Suprapubic skin (tissue), 3 donors: Measurements from ENCODE around the gene OCRL.

ENCODE experiments used
- EP300 ChIP-seq: sonication (generic); formaldehyde crosslinking; IDR thresholded peaks from one replicate; pipeline ENCODE4 v1.6.1; 2017; ENCODE audit warnings: antibody characterized with exemption
- POLR2A ChIP-seq, 2 donors: fragments of 450-650 bp; IDR thresholded peaks; one replicate each; pipeline ENCODE4 v1.6.1; 2017; ENCODE audit warnings: antibody characterized with exemption in 2 of 2, mild to moderate bottlenecking in 2 of 2, moderate library complexity in 2 of 2
- TF ChIP-seq, protein P1 (sequence below), 2 donors: fragments of 200-600 bp in 1 of 2; fragments of 450-650 bp in 1 of 2; sonication (generic) in 1 of 2; IDR thresholded peaks; one replicate each; pipeline ENCODE4 v1.5.1; 2016 to 2019; ENCODE audit warnings: antibody characterized with exemption in 2 of 2, mild to moderate bottlenecking in 1 of 2, moderate library complexity in 1 of 2

DNA sequence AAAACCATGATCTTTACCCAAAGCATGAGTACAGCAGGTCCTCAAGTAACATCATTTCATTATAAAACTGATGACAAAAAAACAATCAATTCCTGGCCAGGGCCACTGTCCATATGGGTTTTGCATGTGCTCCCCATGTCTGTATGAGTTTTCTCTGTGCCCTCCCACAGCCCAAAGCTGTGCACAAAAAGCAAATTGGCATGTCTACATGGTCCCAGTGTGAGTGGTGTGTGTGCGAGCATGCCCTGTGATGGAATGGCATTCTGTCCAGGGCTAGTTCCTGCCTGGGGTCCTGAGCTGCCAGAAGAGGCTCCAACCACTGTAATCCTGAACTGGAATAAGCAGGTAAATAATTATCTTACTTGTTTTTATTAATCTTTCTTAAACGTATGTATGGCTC is 45.2 kb upstream of the OCRL start:
- TF ChIP-seq, protein P1, sequence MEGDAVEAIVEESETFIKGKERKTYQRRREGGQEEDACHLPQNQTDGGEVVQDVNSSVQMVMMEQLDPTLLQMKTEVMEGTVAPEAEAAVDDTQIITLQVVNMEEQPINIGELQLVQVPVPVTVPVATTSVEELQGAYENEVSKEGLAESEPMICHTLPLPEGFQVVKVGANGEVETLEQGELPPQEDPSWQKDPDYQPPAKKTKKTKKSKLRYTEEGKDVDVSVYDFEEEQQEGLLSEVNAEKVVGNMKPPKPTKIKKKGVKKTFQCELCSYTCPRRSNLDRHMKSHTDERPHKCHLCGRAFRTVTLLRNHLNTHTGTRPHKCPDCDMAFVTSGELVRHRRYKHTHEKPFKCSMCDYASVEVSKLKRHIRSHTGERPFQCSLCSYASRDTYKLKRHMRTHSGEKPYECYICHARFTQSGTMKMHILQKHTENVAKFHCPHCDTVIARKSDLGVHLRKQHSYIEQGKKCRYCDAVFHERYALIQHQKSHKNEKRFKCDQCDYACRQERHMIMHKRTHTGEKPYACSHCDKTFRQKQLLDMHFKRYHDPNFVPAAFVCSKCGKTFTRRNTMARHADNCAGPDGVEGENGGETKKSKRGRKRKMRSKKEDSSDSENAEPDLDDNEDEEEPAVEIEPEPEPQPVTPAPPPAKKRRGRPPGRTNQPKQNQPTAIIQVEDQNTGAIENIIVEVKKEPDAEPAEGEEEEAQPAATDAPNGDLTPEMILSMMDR (IDR thresholded peaks at IDR 0.05): no peak
- TF ChIP-seq POLR2A (IDR thresholded peaks at IDR 0.05): no peak
- TF ChIP-seq EP300: no peak
